Measurements from ENCODE around the gene AFF2.

Gene AFF2

DNA sequence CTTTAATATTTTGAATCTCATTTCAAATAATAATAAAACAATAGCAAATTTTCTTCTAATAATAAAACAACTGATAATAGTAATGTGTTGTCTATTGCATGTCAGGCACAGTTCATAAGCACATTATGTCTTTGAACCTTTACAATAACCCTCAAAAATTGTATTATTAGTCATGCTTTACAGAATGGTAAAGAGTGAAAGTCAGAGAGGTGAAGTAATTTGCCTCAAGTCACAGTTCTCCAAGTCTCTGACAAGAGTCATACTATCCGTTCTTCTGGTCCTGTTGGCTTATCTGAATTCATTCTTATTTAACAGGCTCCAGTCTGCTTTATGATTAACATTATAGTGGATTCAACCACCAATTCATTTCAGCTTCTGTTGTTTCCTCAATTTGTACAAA lies 313.0 kb downstream of the AFF2 start:
- no peak overlapping the region for H3K4me3 ChIP-seq (ENCODE audit: low read length)
- DNase-seq (ENCODE audit: low read depth): peak; percentile 22

DNA sequence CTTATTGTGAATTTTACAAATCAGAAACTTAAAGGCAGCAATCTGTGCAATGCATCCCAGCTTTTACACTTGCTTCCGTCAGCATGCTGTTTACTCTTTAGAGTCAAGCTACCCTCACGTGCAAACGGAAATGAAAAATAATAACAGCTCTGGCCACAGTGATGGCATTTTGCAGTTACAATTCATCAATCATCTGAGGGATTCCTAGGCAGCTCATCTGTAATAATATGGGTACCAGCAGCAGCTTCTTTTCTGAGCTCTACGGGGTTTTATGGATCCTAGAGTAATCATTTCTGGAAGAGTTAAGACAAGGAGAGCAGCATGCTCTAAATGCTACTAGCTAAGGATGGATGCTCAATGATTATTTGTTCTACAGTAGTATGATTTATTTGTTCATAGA lies 313.6 kb downstream of the AFF2 start:
- TF ChIP-seq, protein P1, sequence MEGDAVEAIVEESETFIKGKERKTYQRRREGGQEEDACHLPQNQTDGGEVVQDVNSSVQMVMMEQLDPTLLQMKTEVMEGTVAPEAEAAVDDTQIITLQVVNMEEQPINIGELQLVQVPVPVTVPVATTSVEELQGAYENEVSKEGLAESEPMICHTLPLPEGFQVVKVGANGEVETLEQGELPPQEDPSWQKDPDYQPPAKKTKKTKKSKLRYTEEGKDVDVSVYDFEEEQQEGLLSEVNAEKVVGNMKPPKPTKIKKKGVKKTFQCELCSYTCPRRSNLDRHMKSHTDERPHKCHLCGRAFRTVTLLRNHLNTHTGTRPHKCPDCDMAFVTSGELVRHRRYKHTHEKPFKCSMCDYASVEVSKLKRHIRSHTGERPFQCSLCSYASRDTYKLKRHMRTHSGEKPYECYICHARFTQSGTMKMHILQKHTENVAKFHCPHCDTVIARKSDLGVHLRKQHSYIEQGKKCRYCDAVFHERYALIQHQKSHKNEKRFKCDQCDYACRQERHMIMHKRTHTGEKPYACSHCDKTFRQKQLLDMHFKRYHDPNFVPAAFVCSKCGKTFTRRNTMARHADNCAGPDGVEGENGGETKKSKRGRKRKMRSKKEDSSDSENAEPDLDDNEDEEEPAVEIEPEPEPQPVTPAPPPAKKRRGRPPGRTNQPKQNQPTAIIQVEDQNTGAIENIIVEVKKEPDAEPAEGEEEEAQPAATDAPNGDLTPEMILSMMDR (IDR thresholded peaks at IDR 0.05; ENCODE audit: insufficient read depth, low read depth, low read length, missing control alignments): no peak
- no peak overlapping the region for H3K4me3 ChIP-seq (ENCODE audit: low read length)
- DNase-seq (ENCODE audit: low read depth): no peak

More for the DNA sequence above, 313.0 kb downstream of the AFF2 start:
- TF ChIP-seq, protein P1 (IDR thresholded peaks at IDR 0.05; ENCODE audit: insufficient read depth, low read depth, low read length, missing control alignments): no peak

- DNase-seq (ENCODE audit: low read depth): peak; percentile 44
- H3K4me3 ChIP-seq (ENCODE audit: low read length): no peak overlapping the region
- TF ChIP-seq, protein P1 (IDR thresholded peaks at IDR 0.05; ENCODE audit: insufficient read depth, low read depth, low read length, missing control alignments): no peak
These were observed 315.0 kb downstream of the AFF2 start for GRCh38 chrX:148815218-148815961.

- no peak overlapping the region for H3K4me3 ChIP-seq (ENCODE audit: low read length)
- peak; percentile 0 for DNase-seq (ENCODE audit: low read depth)
- TF ChIP-seq, protein P1 (IDR thresholded peaks at IDR 0.05; ENCODE audit: insufficient read depth, low read depth, low read length, missing control alignments): no peak
These were observed 323.6 kb downstream of the AFF2 start for GRCh38 chrX:148823986-148824385.

GRCh38 chrX:148825696-148826095 lies 325.3 kb downstream of the AFF2 start:
- no peak for DNase-seq (ENCODE audit: low read depth)
- TF ChIP-seq, protein P1 (IDR thresholded peaks at IDR 0.05; ENCODE audit: insufficient read depth, low read depth, low read length, missing control alignments): no peak
- no peak overlapping the region for H3K4me3 ChIP-seq (ENCODE audit: low read length)

DNA sequence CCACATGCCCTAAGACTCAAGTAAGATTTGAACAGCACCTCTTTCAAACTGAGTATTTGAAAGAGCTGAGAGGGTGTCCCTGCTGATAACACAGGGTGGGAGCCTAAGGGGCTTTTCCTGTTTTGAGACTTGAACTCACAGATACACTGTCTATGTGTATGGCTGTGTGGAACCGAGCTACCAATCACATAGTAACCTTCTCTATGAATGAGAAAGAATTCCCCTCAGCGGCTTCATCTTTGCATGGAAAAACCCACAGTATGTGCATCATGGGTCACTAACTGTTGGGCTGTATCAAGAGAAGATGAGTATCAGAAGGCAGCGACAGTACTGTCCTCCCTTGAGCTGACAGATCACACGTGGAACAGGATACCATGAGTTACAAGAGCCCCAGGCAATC lies 336.3 kb downstream of the AFF2 start:
- DNase-seq (ENCODE audit: low read depth): no peak
- TF ChIP-seq, protein P1 (IDR thresholded peaks at IDR 0.05; ENCODE audit: insufficient read depth, low read depth, low read length, missing control alignments): no peak
- H3K4me3 ChIP-seq (ENCODE audit: low read length): no peak overlapping the region

DNA sequence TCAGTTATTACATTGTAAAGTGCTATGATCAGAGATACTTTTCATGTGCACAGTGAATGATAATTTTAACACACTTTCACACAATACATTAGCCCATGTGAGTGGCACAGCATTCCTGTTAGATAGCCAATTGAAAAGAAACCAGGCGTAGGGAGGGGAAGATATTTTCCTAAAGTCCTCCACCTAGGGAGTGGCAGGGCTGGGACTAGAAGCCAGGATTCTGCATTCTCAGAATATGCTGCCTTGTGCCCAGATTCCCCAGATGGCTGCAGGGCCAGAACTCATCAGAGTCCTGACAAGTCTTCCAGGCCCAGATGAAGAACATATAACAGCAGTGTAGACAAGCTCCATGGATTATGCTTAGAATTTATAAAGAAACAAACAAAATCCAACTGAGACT lies 350.2 kb downstream of the AFF2 start:
- TF ChIP-seq, protein P1 (IDR thresholded peaks at IDR 0.05; ENCODE audit: insufficient read depth, low read depth, low read length, missing control alignments): no peak
- DNase-seq (ENCODE audit: low read depth): no peak

More for the DNA sequence above, 350.2 kb downstream of the AFF2 start:
- no peak overlapping the region for H3K4me3 ChIP-seq (ENCODE audit: low read length)
